GM18517 (cell line): Measurements from ENCODE around the gene CALCOCO2.
"Not testable (repeated sequence)": the region's sequence is repeated elsewhere in the genome, so short reads cannot be mapped to it uniquely, and the experiment has no call there.

Experiments used
- ATAC-seq: cut with Tn5 transposase; IDR thresholded peaks from one replicate; pipeline ENCODE4 v1.9.1; 2021; ENCODE audit warnings: mild to moderate bottlenecking, moderate library complexity; ENCODE audit not compliant: unreplicated experiment

Gene CALCOCO2, protein sequence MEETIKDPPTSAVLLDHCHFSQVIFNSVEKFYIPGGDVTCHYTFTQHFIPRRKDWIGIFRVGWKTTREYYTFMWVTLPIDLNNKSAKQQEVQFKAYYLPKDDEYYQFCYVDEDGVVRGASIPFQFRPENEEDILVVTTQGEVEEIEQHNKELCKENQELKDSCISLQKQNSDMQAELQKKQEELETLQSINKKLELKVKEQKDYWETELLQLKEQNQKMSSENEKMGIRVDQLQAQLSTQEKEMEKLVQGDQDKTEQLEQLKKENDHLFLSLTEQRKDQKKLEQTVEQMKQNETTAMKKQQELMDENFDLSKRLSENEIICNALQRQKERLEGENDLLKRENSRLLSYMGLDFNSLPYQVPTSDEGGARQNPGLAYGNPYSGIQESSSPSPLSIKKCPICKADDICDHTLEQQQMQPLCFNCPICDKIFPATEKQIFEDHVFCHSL

DNA sequence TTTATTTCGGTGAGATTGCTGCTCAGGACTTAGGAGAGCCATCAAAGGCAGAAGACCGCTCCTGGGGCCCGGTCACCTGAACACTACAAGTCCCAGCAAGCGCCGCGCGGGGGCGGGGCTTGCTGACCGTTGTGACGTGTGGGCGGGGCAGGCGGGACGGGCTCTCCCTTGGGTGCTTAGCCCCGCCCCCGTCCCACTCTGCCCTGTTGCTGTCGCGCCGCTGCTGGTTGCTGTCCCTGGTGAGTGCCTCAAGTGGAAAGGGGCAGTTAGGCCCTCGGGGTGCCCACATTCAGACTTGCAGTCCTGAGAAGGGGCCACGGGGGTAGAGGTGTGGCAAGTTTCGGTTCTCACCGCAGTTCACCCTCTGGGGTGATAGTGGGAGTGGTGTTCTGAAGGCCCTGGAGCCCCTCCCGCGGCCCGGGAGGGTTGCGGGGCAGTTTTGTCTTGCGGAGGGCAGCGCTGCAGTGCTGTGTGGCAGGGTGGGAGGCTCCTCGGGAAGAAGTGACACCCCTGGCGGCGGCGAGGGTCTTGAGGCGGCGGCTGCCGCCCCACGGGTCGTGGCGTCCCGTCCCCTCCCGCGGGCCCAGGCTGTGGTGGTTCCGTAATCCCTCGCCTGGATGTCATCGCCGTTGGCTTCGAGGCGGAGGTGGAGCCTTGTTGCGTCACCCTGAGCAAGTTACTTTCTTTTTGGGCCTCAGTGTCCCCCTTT is at the start of gene CALCOCO2:
Gene CALCOCO2, plus strand, starts transcription at position 196 of the 709 bp plus-strand sequence. CDS start 10,673 bp downstream, outside the sequence.
- peak; percentile 62 for ATAC-seq

DNA sequence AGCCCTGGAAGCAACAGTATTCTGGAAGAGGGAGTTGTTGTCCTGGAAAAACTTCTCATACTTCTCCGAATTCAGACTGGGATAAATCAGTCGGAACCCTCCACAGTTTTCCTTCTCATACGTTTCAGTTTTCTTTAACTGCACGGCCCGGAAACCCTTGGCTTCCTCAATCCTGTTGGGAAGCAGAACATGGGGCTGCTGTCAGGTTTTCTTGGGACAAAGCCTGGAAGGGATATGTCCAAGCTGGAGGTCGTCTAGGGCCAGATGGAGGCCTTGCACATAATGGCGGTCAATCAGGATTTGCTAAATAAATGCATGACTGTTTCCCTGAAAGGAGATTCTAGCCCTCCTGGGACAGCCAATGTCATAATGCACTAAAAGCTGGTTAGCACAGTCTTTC is 43.0 kb upstream of the CALCOCO2 start:
- ATAC-seq: no peak

DNA sequence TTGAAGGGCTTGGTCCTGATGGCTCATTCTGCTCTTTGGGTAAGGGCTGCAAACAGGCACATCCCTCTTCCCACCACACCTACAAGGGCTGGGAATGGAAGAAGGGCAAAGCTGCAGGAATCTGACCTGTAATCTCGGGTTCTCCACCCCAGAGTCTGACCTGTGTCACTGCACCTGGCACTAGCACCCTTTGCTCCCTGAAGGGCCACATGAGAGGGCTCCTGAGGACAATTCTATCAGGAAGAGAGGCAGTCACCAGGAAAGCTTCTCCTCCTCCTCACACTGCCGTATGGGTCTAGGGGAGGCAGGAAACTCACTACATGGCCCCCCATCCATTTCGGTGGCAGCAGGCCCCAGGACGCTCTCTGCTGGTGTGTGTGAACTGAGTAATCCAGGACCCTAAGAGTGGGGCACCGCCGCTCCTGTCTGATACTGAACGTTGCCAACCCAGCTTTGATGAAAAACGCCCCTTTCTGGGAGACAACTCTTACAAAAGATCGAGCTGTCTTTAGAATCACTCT is 40.2 kb upstream of the CALCOCO2 start:
- ATAC-seq: no peak

DNA sequence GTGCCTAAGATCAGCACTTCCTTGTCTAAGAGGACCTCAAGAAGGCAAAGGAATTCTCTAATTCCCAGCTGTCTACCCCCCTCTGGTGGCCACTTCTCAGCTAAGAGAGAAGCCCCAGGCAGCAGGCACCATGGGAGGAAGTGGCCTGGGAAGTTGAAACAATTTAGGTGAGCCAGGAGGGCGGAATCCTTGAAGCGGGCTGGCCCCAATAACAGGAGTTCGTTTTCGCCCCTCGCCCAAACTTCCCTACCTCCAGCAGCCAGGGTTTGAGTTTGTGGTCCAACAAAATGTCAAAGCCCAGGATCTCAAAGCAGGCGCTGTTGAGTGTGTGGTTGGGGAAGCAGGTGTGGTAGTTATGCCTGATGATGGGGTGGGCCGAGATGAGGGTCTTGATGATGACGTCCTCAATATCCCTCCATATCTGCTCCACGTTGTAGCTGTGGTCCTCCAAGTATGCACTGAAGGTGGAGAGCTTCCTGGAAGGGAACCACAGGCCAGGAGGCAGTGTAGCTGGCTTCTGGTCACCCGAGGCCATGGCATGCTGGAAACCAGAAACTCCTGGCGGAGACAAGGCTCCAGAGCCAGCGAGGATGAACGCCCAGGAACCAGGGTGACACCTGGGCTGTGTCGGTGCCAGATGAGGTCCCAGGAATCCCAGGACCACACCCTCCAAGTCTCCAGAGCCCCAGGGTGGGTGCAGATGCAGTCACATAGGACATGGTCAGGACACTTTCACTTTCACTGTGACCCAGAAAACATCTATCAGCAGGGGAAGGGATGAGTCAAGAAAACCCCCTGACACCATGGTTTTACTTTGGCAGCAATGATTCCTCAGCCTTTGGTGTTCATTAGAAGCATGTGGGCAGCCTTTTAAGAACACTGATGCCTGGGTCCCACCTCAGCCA is 39.5 kb upstream of the CALCOCO2 start:
- ATAC-seq: peak; percentile 61

DNA sequence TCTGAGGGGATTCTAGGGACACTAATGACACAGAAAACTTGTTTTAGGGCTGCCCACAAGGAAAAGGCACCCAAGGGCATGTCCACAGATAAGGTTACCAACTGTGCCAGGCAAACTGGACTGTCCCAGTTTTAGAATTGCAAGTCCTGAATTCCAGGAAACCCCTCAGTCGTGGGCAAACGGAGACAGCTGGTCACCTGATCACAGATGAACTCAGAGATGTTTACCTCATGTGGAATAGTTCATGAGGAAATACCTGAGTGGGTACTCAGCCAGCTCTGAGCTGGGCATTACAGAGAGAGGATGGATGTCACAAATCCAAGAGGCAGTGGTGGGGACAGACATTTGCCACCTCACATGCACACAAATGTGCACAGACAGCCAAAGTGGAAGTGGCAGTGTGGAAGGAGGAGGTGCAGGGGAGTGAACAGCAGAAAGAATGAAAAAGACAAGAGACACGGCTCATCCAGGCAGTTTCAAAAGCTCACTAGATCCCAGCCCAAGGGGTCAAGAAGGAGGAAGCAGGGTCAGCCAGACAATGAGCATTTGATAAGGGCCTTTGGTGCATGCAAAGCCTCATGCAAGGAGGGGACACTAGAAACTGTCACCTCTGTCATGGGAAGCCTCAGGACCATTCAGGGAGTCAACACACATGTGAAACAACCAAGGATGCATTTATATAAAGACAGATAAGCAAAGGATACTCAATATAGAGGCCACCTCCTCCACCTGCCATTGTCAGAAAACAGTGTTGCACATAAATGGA is 38.6 kb upstream of the CALCOCO2 start:
- no peak for ATAC-seq

DNA sequence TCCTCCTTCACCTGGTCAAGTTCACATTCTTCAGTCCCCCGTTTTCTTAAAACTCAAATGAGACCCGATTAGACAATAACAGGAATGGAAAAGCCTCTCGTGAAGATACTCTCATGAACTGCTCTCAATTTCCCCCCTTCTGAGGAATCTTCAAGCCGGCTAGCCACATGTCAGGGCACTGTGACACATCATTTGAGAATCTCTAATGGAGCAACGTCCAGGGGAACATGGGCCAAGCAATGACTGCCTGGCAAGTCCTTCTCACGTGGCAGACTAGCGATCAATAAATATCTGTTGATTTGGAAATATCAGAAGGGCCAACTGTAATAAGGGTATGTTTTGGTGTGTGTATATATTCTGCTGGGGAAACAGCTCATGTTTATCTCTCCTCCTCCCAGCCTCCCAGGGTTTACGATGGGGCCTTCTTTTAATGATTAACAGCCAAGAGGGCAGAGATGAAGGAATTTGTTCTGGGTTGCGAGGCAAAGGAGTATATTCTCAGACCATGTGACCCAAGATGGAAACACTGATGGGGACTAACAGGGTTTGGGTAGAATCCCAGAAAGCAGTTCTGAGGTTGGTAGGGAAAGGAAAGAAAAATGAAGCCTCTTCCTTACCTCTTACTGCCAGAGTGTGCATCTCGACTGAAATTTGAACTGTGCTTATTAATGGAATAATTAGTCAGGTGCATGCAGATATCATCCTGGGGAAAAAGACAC is 35.2 kb upstream of the CALCOCO2 start:
- ATAC-seq: no peak

DNA sequence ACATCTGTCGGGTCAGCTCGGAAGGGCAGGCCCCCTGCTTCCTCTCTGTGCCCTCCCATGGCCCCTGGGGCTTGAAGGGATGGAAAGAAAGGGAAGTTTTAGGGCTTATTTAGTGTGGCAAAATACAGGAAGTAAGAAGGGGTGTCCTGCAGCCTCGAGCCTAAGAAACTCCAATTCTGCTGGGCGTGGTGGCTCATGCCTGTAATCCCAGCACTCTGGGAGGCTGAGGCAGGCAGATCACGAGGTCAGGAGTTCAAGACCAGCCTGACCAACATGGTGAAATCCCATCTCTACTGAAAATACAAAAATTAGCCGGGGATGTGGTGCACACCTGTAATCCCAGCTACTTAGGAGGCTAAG is 34.7 kb upstream of the CALCOCO2 start:
- not testable (repeated sequence) for ATAC-seq

DNA sequence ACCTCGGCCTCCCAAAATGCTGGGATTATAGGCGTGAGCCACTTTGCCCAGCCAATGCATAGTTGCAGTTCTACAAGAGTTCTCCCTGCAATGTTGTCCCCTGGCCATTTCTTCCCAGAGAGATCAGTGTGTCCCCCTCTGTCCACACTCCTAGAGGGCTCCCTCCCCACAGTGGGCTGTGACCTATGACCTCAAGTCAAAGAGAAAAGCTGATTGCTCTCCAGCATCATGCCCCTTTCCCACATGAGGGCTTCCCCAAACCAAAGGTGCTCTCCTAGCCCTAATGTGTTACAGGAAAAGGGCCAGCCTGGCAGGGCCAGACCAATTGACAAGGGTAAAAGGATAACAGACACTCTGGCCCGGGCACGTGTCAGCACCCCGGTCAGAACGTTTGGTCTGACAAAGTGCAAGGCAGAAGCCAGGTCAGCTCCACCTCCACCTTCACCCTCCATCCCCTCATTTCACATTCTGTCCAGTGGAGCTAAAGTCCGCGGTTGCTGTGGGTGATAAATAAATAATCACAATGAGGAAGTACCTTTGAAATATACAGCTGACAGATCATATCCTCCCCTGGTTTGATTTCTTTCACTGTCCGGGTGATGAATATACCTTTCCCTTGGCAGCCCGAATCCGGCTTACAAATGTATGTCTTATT is 31.6 kb upstream of the CALCOCO2 start:
- ATAC-seq: no peak

DNA sequence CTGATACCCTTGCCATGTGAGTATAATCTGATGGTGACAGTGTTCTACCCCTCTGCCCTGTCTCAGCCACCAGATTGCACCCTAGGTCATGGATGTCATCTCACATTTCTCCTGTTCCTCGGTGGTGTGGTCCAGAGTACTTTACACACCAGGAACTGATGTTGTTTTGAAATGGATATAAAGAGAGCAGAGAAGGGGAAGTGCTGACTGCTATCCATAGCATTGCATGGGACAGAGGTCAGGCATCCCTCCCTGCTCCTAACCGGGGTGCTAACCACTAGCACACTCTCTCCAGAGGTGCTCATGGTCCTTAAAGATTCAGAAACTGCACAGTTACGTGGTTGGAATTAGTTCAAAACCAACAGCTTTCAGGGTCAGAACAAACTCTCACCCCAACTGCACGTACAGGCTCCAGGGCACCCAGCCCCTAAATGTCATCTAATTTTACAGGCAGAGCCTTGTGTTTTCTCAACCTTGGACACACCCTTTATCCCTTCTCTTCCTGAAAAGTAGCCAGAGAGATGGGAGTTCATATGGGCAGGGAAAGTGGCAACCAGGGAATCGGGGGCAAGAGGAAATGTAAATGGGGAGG is 30.1 kb upstream of the CALCOCO2 start:
- no peak for ATAC-seq

DNA sequence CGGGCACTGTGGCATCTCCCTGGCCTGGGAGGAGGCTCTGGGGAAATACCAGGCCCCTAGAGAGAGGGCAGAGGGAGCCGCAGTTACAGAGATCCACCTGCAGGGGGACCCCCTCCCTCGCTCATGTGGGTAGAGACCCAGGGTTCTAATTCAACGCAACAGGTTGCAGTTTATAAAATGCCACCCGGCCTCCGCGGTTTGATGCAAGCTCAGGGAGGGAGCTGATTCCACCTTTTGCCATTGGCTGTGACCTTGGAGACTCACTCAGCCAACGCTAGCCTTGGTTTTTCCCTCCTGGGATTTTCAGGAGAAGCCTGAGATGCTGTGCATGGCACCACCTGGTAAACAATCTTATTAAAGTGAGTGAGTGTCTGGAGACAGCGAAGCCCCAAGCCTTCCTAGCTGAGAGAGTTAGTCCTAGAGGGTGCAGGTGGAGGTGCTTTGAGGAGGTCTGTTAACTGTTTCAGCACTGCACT is 25.9 kb upstream of the CALCOCO2 start:
- no peak for ATAC-seq

DNA sequence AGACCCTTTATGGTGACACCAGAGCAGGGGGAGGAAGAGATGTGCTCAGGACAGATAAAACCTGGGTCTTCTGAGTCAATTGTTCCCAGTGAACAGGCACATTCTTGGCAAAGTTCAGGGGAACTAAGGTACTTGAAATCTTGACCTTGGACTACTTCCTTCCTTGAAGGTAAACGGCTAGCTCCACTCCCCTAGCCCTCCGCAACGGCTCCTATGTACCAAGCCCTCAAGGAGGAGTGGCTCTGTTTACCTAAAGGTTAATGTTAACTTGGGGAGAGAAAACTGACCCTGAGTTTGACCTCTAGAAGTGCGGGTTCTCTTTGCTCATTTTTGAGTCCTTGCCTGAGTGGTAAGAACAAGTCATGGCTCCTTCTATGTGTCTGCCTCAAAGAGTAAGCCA is 21.7 kb upstream of the CALCOCO2 start:
- no peak for ATAC-seq

DNA sequence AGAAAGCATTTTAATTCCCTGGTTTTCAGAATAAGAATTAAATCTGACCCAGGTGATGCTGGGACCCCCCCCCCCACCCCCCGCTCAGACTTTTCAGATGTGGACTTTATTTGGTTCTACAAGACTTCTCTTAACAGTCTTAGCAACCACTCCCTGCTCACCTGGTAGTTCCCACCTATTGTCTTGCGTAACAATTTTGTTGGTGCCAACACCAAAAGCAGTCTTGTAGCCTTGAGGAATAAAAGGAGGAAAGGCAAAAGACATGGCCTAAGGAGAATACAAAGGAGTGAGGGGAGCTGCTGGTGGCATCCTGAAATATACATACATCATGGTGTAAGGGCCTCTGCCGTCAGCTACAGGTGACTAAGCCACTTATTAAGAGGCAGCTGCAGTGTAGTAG is 18.8 kb upstream of the CALCOCO2 start:
- no peak for ATAC-seq

DNA sequence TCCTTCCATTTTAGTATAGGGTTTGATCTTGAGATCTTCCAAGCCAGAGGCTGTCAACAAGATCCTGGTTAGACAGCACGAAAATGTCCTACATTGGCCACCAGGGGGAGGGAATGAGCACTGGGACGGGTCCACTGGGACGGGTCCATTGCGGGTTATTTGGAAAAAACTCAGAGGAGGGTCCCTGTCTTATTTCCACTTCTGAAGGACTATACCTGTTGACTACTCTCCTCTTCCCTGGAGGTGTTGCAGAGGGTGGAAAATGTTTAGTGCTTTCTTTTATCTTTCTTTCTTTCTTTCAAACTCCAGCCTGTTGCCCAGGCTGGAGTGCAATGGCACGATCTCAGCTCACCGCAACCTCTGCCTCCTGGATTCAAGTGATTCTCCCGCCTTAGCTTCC is 16.3 kb upstream of the CALCOCO2 start:
- no peak for ATAC-seq

DNA sequence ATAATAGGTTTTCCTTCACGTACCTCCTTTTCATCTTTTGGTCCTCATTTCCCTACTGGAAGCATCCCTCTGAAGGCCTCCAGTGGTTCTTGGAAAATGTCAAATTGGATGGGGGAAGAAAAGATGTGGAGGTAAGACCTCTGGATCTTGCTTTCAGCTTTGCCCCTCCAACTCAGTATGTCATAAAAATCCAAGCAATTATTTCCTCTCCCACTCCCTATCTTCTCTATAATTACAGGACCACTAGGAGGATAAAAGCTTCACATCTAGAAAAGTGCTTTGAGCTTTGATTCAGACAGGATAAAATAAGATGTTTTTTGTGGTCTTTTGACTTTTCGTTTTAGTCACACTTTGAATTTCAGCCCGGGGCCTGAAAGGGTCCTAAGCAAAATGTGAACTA is 15.5 kb upstream of the CALCOCO2 start:
- no peak for ATAC-seq

DNA sequence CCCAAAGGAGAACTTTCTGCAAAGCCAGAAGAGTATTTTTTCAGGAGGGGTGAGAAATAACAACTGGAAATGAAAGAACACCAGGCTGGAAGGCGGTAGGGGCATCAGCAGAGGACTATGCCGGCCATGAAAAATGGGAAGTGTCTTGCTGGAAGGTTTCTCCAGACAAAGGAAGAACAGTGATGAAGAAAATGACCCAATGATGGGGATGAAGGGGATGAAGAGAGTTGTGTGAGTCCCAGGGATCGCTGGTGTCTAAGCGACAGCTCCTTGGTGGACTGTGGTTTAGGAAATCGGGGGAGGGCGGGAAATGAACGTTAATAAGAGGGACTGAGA is 14.4 kb upstream of the CALCOCO2 start:
- no peak for ATAC-seq

DNA sequence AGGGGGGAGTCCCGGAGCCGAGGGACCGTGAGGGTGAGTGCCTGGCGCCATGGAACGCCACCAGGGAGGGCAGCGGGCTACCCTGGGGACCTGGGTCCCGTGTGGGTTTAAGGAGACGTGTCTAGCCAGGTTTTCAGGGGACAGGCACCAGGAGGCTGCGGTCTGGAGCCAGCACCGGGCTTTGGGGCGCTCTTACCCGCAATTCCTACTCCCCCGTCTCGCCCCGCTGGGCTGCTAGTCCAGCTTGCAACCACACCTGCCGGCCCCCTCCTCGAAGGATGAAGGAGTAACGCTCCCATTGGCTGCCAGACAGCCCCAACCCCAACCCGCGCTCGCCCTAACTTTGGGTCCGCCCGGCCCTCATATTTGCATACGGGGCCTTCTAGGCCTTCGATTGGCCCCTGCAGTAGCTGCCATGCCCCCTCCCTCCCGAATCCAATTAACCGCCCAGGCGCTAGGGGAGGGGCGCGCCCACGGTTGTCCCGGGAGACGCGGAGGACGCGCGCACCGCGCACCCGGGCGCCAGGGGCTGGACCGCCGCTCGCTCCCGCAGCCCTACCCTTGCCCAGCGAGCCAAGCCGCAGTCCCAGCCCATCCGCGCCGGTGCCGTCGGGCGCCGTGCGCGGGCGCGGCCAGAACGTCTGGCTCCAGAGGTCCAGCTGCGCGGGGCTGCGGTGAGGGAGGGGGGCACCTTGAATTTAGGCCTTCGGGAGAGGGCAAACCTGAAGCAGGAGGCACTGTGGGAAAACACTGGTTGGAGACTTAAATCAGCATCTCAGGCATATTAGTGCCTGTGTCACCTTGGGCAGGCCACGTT is 13.9 kb upstream of the CALCOCO2 start, which contains the start of gene TTLL6:
Gene TTLL6, minus strand, starts transcription at position 456 of the 817 bp plus-strand sequence. Its CDS starts 157 bp downstream, at position 299.
- peak; percentile 59 for ATAC-seq

DNA sequence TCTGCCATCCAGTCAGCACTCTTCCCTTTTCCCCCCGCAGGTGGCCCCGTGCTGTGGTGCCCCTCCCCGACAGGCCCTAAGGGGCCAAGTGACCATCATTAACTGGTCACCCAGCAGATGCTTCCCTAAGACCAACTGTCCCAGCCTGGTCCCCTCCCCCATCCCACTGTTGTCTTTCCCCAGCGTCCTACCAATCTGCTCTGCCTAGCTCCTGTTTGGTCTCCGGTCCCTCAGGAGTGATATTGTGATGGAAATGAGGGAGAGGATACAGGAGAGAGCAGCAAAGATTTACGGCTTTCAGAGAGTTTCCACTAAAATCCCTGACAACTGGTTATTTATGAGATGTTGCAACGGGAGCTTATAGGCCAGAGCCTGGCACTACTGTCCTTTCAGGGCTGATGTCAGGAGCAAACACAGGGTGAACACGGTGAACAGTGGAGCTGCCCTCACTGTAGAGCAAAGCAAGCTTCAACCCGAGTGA is 12.4 kb upstream of the CALCOCO2 start:
- ATAC-seq: no peak

DNA sequence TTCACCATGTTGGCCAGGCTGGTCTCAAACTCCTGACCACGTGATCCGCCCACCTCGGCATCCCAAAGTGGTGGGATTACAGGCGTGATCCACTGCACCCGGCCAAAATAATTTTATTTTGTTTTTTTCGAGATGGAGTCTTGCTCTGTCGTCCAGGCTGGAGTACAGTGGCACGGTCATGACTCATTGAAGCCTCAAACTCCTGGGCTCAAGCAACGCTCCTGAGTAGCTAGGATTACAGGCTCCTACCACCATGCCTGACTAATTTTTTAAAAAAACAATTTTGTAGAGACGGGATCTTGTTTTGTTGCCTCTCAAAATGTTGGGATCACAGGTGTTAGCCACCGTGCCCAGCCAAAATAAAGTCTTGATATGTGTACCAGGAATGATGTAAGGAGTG is 11.4 kb upstream of the CALCOCO2 start:
- ATAC-seq: no peak
